ENCODE results near the gene OPN1LW.
A peak's percentile ranks its signal among the peaks of the same experiment; 100 is the strongest.
"Not testable (repeated sequence)": the region's sequence is repeated elsewhere in the genome, so short reads cannot be mapped to it uniquely, and the experiment has no call there.

The OPN1LW gene

DNA sequence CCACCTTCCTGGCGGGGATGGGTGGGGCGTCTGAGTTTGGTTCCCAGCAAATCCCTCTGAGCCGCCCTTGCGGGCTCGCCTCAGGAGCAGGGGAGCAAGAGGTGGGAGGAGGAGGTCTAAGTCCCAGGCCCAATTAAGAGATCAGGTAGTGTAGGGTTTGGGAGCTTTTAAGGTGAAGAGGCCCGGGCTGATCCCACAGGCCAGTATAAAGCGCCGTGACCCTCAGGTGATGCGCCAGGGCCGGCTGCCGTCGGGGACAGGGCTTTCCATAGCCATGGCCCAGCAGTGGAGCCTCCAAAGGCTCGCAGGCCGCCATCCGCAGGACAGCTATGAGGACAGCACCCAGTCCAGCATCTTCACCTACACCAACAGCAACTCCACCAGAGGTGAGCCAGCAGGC is at the start of gene OPN1LW:
TSS of gene OPN1LW (plus strand) at position 234 of the 400 bp plus-strand sequence. CDS start at position 275, 41 bp downstream.
- H3K27me3 ChIP-seq; H3K4me1 ChIP-seq (ENCODE audit: control insufficient read depth in 1 of 2, insufficient read depth in 1 of 2, low read depth in 1 of 2, low read length in 1 of 2); H3K27ac ChIP-seq; H3K36me3 ChIP-seq; H3K9me3 ChIP-seq; H3K4me3 ChIP-seq (ENCODE audit: low read depth in 1 of 2, low read length in 1 of 2): not testable (repeated sequence)

DNA sequence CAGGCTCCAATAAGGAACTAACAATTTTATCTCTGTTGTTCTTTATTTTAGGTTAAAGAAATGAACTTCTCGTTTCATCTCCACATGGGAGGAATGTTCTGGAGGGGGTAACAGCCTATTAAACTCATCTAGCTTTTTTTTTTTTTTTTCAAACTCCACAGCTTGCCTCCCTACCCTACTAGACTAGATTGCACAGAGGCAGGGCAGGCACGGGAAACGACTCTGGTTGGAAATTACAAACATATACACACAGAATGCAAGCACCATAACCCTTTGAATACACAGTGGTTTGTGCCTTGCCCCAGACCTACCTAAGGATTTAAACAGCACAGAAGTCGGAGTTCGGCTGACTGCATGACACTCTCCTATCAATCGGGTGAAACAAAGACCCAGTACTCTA is 49.2 kb upstream of the OPN1LW start:
- Histone ChIP-seq H3K36me3 (peaks cover 9% of the 10 kb centered on the region), H3K9me3 (no peaks in the 10 kb centered on the region), H3K27ac (peak overlapping the region; percentile 93), H3K4me1 (ENCODE audit: control insufficient read depth in 1 of 2, insufficient read depth in 1 of 2, low read depth in 1 of 2, low read length in 1 of 2) (peaks cover 34 to 41% of the 10 kb centered on the region in 2 experiments), H3K27me3 (no peaks in the 10 kb centered on the region), H3K4me3 (ENCODE audit: low read depth in 1 of 2, low read length in 1 of 2) (no peak overlapping the region)
- TF ChIP-seq, protein P1, sequence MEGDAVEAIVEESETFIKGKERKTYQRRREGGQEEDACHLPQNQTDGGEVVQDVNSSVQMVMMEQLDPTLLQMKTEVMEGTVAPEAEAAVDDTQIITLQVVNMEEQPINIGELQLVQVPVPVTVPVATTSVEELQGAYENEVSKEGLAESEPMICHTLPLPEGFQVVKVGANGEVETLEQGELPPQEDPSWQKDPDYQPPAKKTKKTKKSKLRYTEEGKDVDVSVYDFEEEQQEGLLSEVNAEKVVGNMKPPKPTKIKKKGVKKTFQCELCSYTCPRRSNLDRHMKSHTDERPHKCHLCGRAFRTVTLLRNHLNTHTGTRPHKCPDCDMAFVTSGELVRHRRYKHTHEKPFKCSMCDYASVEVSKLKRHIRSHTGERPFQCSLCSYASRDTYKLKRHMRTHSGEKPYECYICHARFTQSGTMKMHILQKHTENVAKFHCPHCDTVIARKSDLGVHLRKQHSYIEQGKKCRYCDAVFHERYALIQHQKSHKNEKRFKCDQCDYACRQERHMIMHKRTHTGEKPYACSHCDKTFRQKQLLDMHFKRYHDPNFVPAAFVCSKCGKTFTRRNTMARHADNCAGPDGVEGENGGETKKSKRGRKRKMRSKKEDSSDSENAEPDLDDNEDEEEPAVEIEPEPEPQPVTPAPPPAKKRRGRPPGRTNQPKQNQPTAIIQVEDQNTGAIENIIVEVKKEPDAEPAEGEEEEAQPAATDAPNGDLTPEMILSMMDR (IDR thresholded peaks at IDR 0.05) = no peak

DNA sequence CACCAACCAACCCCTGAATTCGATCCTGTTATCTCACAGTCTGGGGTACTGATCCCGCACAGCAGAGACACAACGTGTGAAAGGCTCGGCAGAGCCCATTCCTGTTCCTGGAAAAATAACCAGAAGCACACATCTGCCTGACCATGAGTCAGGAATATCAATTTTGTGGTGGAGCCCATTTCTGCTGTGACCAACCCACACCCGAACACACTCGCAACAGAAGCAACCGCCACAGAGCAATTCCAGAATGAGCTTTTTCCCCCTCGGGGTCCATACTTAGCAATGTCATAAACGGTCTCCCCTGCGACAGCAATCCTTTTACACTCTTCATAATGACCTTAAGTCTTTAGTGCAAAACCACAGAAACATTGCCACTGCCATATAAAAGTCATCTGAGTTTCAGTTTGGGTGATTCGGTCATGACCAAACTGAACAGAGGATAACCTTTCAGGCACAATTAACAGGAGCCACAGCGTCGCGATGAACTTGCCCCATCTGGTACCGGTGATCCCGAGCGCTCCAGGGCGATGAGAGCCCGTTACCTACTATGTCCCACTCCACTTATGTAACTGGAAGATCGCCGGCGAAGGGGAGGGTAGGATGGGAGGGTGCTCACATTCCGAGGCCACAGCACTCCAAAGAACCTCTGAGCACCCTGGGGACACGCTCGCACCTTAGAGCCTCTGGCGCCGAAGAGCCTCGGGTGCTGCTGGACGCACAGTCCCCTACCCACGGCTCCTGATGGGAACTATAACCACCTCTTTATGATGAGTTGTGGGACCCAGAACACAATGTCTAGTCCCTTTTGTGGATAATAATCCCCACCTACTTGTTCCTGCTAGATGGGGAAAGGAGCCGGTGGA is 47.7 kb upstream of the OPN1LW start:
- peak overlapping the region; percentile 93 for H3K27ac ChIP-seq
- peak overlapping the region; percentile 64 to 65 for H3K4me3 ChIP-seq (ENCODE audit: low read depth in 1 of 2, low read length in 1 of 2)
- TF ChIP-seq, protein P1 (IDR thresholded peaks at IDR 0.05) = no peak
- peaks cover 2% of the 10 kb centered on the region for H3K36me3 ChIP-seq
- H3K4me1 ChIP-seq (ENCODE audit: control insufficient read depth in 1 of 2, insufficient read depth in 1 of 2, low read depth in 1 of 2, low read length in 1 of 2) = peaks cover 34 to 41% of the 10 kb centered on the region in 2 experiments
- no peaks in the 10 kb centered on the region for H3K9me3 ChIP-seq
- no peaks in the 10 kb centered on the region for H3K27me3 ChIP-seq

DNA sequence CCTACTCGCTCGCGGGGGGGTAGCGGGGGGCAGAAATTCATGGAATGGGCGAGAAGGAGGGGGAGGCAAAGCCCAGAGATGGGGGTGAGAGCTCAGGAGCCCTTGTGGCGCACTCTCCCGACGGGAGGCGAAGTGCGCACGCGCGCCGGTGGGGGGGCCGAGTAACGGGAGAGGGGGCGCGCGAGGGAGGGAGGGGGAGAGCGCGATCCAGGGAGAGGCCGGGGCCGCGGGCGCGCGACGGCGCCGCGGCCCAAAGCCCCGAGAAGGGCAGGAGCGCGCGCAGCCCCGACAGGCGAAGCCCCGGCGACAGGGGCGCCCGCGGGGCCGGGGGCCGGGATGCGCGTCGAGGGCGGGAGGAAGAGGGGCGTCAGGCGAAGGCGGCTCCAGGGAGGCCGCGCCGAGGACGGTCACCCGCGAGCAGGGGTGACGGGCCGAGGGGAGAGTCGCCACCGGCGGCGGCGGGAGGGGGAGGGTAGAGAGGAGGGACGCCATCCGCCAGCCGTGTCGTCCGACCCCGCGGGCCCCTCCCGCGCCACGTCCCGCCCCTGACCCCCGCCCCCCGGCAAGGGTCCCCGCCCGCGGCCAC is 46.9 kb upstream of the OPN1LW start:
- Histone ChIP-seq H3K9me3 (no peaks in the 10 kb centered on the region), H3K36me3 (no peaks in the 10 kb centered on the region), H3K4me3 (ENCODE audit: low read depth in 1 of 2, low read length in 1 of 2) (peak overlapping the region; percentile 64 to 65), H3K4me1 (ENCODE audit: control insufficient read depth in 1 of 2, insufficient read depth in 1 of 2, low read depth in 1 of 2, low read length in 1 of 2) (peaks cover 34 to 41% of the 10 kb centered on the region in 2 experiments), H3K27me3 (no peaks in the 10 kb centered on the region), H3K27ac (peak overlapping the region; percentile 93)
- TF ChIP-seq, protein P1 (IDR thresholded peaks at IDR 0.05) = no peak

DNA sequence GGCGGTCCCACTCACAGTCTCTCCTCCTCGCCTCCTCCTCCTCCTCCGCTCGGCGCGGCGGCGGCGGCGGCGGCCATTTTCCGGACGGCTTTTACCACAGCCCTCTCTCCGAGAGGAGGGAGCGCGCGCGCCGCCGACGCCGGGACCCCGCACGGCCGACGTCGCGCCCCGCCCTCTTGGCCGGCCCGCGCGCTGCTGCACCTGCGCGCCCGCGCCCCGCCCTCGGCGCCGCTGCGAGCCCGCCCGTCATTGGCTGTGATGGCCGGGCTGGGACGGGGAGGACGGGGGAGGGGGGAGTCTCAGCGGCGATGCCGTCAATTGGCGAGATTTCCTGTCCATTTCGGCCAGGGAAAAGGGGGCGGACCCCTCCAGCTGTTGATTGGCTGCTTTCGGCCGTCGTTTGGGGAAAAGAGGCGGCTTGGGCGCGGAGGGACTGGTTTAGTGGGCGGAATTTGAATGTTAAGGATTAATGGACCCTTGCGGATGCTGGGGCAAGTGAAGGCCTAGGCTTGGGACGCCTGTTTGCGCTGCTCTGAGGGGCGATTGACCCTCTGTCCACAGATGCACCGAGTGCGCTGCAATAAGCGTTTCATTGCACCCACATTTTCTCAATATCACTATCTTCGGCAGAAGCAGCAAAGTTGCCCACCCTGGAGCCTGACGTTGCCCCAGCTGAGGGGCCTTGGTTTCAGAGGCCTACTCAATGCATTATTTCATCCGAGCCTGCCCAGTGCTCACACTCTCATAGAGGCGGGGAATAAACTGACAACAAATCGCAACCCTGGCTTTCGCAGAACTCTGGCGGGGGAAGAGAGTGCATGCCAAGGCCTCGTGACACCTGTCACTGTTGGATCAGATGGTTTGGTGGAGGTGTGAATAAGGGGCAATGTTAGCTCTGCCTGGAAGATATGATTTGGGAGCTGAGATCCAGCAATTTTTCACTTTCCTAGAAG is 46.2 kb upstream of the OPN1LW start, which contains the start of gene MECP2:
TSS of gene MECP2 (minus strand) at position 129 of the 953 bp plus-strand sequence.
- peak within 1 kb of the TSS; percentile 64 to 65 for H3K4me3 ChIP-seq (ENCODE audit: low read depth in 1 of 2, low read length in 1 of 2)
- no peaks in the 10 kb centered on the region for H3K27me3 ChIP-seq
- no peaks in the 10 kb centered on the region for H3K9me3 ChIP-seq
- peak within 1 kb of the TSS; percentile 93 for H3K27ac ChIP-seq
- no peaks in the 10 kb centered on the region for H3K36me3 ChIP-seq
- TF ChIP-seq, protein P1 (IDR thresholded peaks at IDR 0.05) = peak; percentile 14
- H3K4me1 ChIP-seq (ENCODE audit: control insufficient read depth in 1 of 2, insufficient read depth in 1 of 2, low read depth in 1 of 2, low read length in 1 of 2) = peaks cover 30 to 39% of the 10 kb centered on the region in 2 experiments
